ENCODE measurements around the gene SPPL3. TPM values are rescaled to one million over a fixed set of nuclear protein-coding genes. Genes with fewer than 3 reads are reported as not detected.

Gene SPPL3
- total RNA-seq, 1 donor from 2014 or later = 26.8 TPM

GRCh38 chr12:120816363-120816762, 87.8 kb downstream of the SPPL3 start:
- Histone ChIP-seq H3K4me3 (no peak overlapping the region), H3K9me3 (replicated peaks) (no peaks in the 10 kb centered on the region), H3K27me3 (ENCODE audit: low read depth) (no peaks in the 10 kb centered on the region), H3K4me1 (peaks cover 56% of the 10 kb centered on the region), H3K27ac (replicated peaks) (no peak overlapping the region), H3K36me3 (no peaks in the 10 kb centered on the region)
- intact Hi-C loops (cut with micrococcal nuclease) = no loop called here
- DNase-seq = no peak
- TF ChIP-seq CTCF (IDR thresholded peaks at IDR 0.05; ENCODE audit: borderline replicate concordance) = no peak

GRCh38 chr12:120814903-120815429, 89.2 kb downstream of the SPPL3 start:
- Histone ChIP-seq H3K4me3 (no peak overlapping the region), H3K27ac (replicated peaks) (no peak overlapping the region), H3K4me1 (peaks cover 51% of the 10 kb centered on the region), H3K27me3 (ENCODE audit: low read depth) (no peaks in the 10 kb centered on the region), H3K9me3 (replicated peaks) (no peaks in the 10 kb centered on the region), H3K36me3 (peaks cover 6% of the 10 kb centered on the region)
- TF ChIP-seq CTCF (IDR thresholded peaks at IDR 0.05; ENCODE audit: borderline replicate concordance) = no peak
- no peak for DNase-seq
- intact Hi-C loops (cut with micrococcal nuclease) = no loop called here

- H3K27ac ChIP-seq (replicated peaks) = no peak overlapping the region
- DNase-seq = no peak
- no peak for TF ChIP-seq CTCF (IDR thresholded peaks at IDR 0.05; ENCODE audit: borderline replicate concordance)
- no peaks in the 10 kb centered on the region for H3K27me3 ChIP-seq (ENCODE audit: low read depth)
- H3K36me3 ChIP-seq = peaks cover 7% of the 10 kb centered on the region
- H3K4me3 ChIP-seq = no peak overlapping the region
- intact Hi-C loops (cut with micrococcal nuclease) = no loop called here
- H3K4me1 ChIP-seq = peaks cover 45% of the 10 kb centered on the region
- no peaks in the 10 kb centered on the region for H3K9me3 ChIP-seq (replicated peaks)
Measured at GRCh38 chr12:120814203-120814902, 89.8 kb downstream of the SPPL3 start.

GRCh38 chr12:120813588-120814153, 90.5 kb downstream of the SPPL3 start:
- peaks cover 12% of the 10 kb centered on the region for H3K36me3 ChIP-seq
- no peak overlapping the region for H3K4me3 ChIP-seq
- intact Hi-C loops (cut with micrococcal nuclease) = no loop called here
- no peaks in the 10 kb centered on the region for H3K9me3 ChIP-seq (replicated peaks)
- no peak for TF ChIP-seq CTCF (IDR thresholded peaks at IDR 0.05; ENCODE audit: borderline replicate concordance)
- peaks cover 38% of the 10 kb centered on the region for H3K4me1 ChIP-seq
- H3K27me3 ChIP-seq (ENCODE audit: low read depth) = no peaks in the 10 kb centered on the region
- no peak overlapping the region for H3K27ac ChIP-seq (replicated peaks)
- no peak for DNase-seq

GRCh38 chr12:120810021-120810420, 94.1 kb downstream of the SPPL3 start:
- no peaks in the 10 kb centered on the region for H3K27me3 ChIP-seq (ENCODE audit: low read depth)
- H3K36me3 ChIP-seq = peaks cover 14% of the 10 kb centered on the region
- intact Hi-C loops (cut with micrococcal nuclease) = no loop called here
- DNase-seq = no peak
- no peak overlapping the region for H3K27ac ChIP-seq (replicated peaks)
- H3K4me1 ChIP-seq = peaks cover 13% of the 10 kb centered on the region
- no peak overlapping the region for H3K4me3 ChIP-seq
- no peaks in the 10 kb centered on the region for H3K9me3 ChIP-seq (replicated peaks)
- no peak for TF ChIP-seq CTCF (IDR thresholded peaks at IDR 0.05; ENCODE audit: borderline replicate concordance)

Measured in left ventricle myocardium inferior (tissue), 1 donor.